Thyroid gland (tissue), 4 donors: ENCODE measurements around the gene TCP11L1. TPM values are rescaled to one million over a fixed set of nuclear protein-coding genes. Genes with fewer than 3 reads are reported as not detected.

ENCODE experiments used
- DNase-seq, 2 donors: peaks; one replicate each; pipeline ENCODE4 v3.0.0-alpha.2; 2019
- H3K27ac ChIP-seq, 3 donors: fragments of 200-600 bp; sonication (generic); 1 replicate in 2 of 3; 2 replicates in 1 of 3; pipeline ENCODE4 v1.5.1; 2016 to 2019; ENCODE audit warnings: mild to moderate bottlenecking in 1 of 3, moderate library complexity in 1 of 3
- H3K27me3 ChIP-seq: fragments of 200-600 bp; sonication (generic); one replicate; pipeline ENCODE4 v1.5.1; 2019
- H3K36me3 ChIP-seq, 2 donors: fragments of 200-600 bp; sonication (generic); one replicate each; pipeline ENCODE4 v1.5.1; 2016 to 2019
- H3K4me1 ChIP-seq, 2 donors: fragments of 200-600 bp; sonication (generic); one replicate each; pipeline ENCODE4 v1.5.1; 2017 to 2019
- H3K4me3 ChIP-seq, 3 donors: fragments of 200-600 bp; sonication (generic); replicated peaks in 1 of 3; 1 replicate in 2 of 3; 2 replicates in 1 of 3; pipeline ENCODE4 v1.5.1; 2016; ENCODE audit warnings: mild to moderate bottlenecking in 1 of 3
- H3K9me3 ChIP-seq: fragments of 200-600 bp; sonication (generic); one replicate; pipeline ENCODE4 v1.5.1; 2017
- CTCF ChIP-seq, 6 experiments: fragments of 200-600 bp in 3 of 6; fragments of 450-650 bp in 3 of 6; sonication (generic) in 3 of 6; IDR thresholded peaks; one replicate each; pipeline ENCODE4 v1.5.1; 2016 to 2019; ENCODE audit warnings: antibody characterized with exemption in 6 of 6, mild to moderate bottlenecking in 2 of 6, inconsistent platforms in 1 of 6, moderate library complexity in 1 of 6
- POLR2A ChIP-seq, 2 donors: fragments of 450-650 bp; IDR thresholded peaks; one replicate each; pipeline ENCODE4 v1.6.1; 2017; ENCODE audit warnings: antibody characterized with exemption in 2 of 2, mild to moderate bottlenecking in 2 of 2, moderate library complexity in 1 of 2
- WGBS, 2 donors: methylation state at CpG; one replicate each; pipeline ENCODE4 v1.1.5; 2017; 5-methylcytosine and 5-hydroxymethylcytosine counted together
- intact Hi-C: fragments of 100-400 bp; cut with DNase I; formaldehyde crosslinking; loops from one replicate; pipeline ENCODE4 v1.15.1; 2023
- total RNA-seq, 4 donors: library from RNA; depleted of rRNA; stranded (reverse); fragments of >200 nt; gene quantifications; one replicate each; pipeline ENCODE4 v1.2.3, GENCODE V29; 2016

The TCP11L1 gene
- total RNA-seq, 4 donors from 2014 or later = 11.9 to 19.5 (median 17.2) TPM

GRCh38 chr11:33065445-33066178 lies 26.2 kb downstream of the TCP11L1 start:
- Histone ChIP-seq H3K27ac (no peak overlapping the region), H3K4me3 (no peak overlapping the region), H3K4me1 (peaks cover 10 to 13% of the 10 kb centered on the region in 2 donors), H3K27me3 (no peaks in the 10 kb centered on the region), H3K9me3 (no peaks in the 10 kb centered on the region), H3K36me3 (peaks cover 13 to 19% of the 10 kb centered on the region in 2 donors)
- TF ChIP-seq POLR2A (IDR thresholded peaks at IDR 0.05) (no peak), CTCF (IDR thresholded peaks at IDR 0.05) (peak; percentile 57 to 87 (median 74))
- 73 to 86% methylated on average over 11 to 13 of the region's 22 CpGs for WGBS, 2 donors
- peak; percentile 63 to 68 for DNase-seq
- intact Hi-C loops = loop anchor here (10.0 kb wide), 1 partner anchor 261 kb away; no protein-coding TSS in a partner anchor

GRCh38 chr11:33067294-33067693 lies 27.9 kb downstream of the TCP11L1 start:
- intact Hi-C loops = loop anchor here (10.0 kb wide), 1 partner anchor 262 kb away; no protein-coding TSS in a partner anchor

GRCh38 chr11:33068611-33069340 lies 29.4 kb downstream of the TCP11L1 start:
- intact Hi-C loops = loop anchor here (10.0 kb wide), 1 partner anchor 264 kb away; no protein-coding TSS in a partner anchor
- no peak for DNase-seq
- 94% methylated on average over 17 of the region's 17 CpGs for WGBS, 2 donors
- Histone ChIP-seq H3K27me3 (no peaks in the 10 kb centered on the region), H3K4me1 (peaks cover 10 to 13% of the 10 kb centered on the region in 2 donors), H3K36me3 (peaks cover 14 to 33% of the 10 kb centered on the region in 2 donors), H3K4me3 (no peak overlapping the region), H3K9me3 (no peaks in the 10 kb centered on the region), H3K27ac (no peak overlapping the region)
- TF ChIP-seq POLR2A (IDR thresholded peaks at IDR 0.05) = no peak
- no peak for TF ChIP-seq CTCF (IDR thresholded peaks at IDR 0.05)

More at GRCh38 chr11:33067294-33067693, 27.9 kb downstream of the TCP11L1 start:
- H3K36me3 ChIP-seq = peaks cover 10 to 25% of the 10 kb centered on the region in 2 donors
- peak; percentile 64 to 78 for DNase-seq
- no peaks in the 10 kb centered on the region for H3K9me3 ChIP-seq
- no peaks in the 10 kb centered on the region for H3K27me3 ChIP-seq
- H3K4me1 ChIP-seq = peaks cover 10 to 13% of the 10 kb centered on the region in 2 donors
- TF ChIP-seq POLR2A (IDR thresholded peaks at IDR 0.05) = no peak
- no peak for TF ChIP-seq CTCF (IDR thresholded peaks at IDR 0.05)
- 45 to 68% methylated on average over 3 of the region's 3 CpGs for WGBS, 2 donors
- H3K4me3 ChIP-seq = no peak overlapping the region
- peak overlapping the region; percentile 38 to 68 (median 59) for H3K27ac ChIP-seq

- TF ChIP-seq POLR2A (IDR thresholded peaks at IDR 0.05) (no peak), CTCF (IDR thresholded peaks at IDR 0.05) (no peak)
- WGBS, 2 donors = 88 to 93% methylated on average over 8 of the region's 8 CpGs
- H3K4me1 ChIP-seq = peaks cover 3 to 4% of the 10 kb centered on the region in 2 donors
- intact Hi-C loops = no loop called here
- no peak overlapping the region for H3K4me3 ChIP-seq
- H3K36me3 ChIP-seq = peaks cover 21 to 33% of the 10 kb centered on the region in 2 donors
- H3K9me3 ChIP-seq = no peaks in the 10 kb centered on the region
- no peak for DNase-seq
- no peaks in the 10 kb centered on the region for H3K27me3 ChIP-seq
- no peak overlapping the region for H3K27ac ChIP-seq
These were observed 33.1 kb downstream of the TCP11L1 start for GRCh38 chr11:33072465-33072864.
